Hematopoietic multipotent progenitor cell (in vitro differentiated cells): ENCODE data around the gene AKR1E2. TPM values are rescaled to one million over a fixed set of nuclear protein-coding genes. Genes with fewer than 3 reads are reported as not detected.
A peak's percentile ranks its signal among the peaks of the same experiment; 100 is the strongest.

Experiments
- DNase-seq, 3 donors: peaks; one replicate each; pipeline ENCODE4 v3.0.0-alpha.2; 2011 to 2015; ENCODE audit warnings: low read depth in 2 of 3, low spot score in 2 of 3
- total RNA-seq: library from RNA; depleted of rRNA; stranded (reverse); fragments of >200 nt; gene quantifications from one replicate; pipeline ENCODE4 v1.2.3, GENCODE V29; 2012

AKR1E2 gene
- 31.5 TPM for total RNA-seq

- peak; percentile 55 to 96 (median 87) for DNase-seq
These were observed at the start of gene AKR1E2 for GRCh38 chr10:4825868-4826791. Gene AKR1E2, plus strand, starts transcription at chr10:4826207. Its CDS starts 118 bp downstream, at chr10:4826325.

GRCh38 chr10:4776234-4776638 is 49.8 kb upstream of the AKR1E2 start:
- no peak for DNase-seq

GRCh38 chr10:4778761-4779160 is 47.2 kb upstream of the AKR1E2 start:
- DNase-seq: no peak

- no peak for DNase-seq
These were observed 45.9 kb upstream of the AKR1E2 start for GRCh38 chr10:4780091-4780490.

- no peak for DNase-seq
These were observed 45.2 kb upstream of the AKR1E2 start for GRCh38 chr10:4780782-4781181.

GRCh38 chr10:4781955-4782354 is 44.1 kb upstream of the AKR1E2 start:
- no peak for DNase-seq

- peak in 2 of 3 donors; percentile 26 to 61 for DNase-seq
These were observed 41.2 kb upstream of the AKR1E2 start for GRCh38 chr10:4784667-4785333.

- DNase-seq: no peak
These were observed 39.8 kb upstream of the AKR1E2 start for GRCh38 chr10:4786043-4786839.

GRCh38 chr10:4790045-4790444 is 36.0 kb upstream of the AKR1E2 start:
- DNase-seq: no peak

- DNase-seq: no peak
These were observed 35.1 kb upstream of the AKR1E2 start for GRCh38 chr10:4790922-4791321.

- DNase-seq: no peak
These were observed 33.6 kb upstream of the AKR1E2 start for GRCh38 chr10:4792381-4792780.

GRCh38 chr10:4801405-4801804 is 24.6 kb upstream of the AKR1E2 start:
- DNase-seq: no peak

GRCh38 chr10:4802711-4803487 is 23.1 kb upstream of the AKR1E2 start:
- DNase-seq: no peak

GRCh38 chr10:4803822-4804221 is 22.2 kb upstream of the AKR1E2 start:
- DNase-seq: no peak

GRCh38 chr10:4804465-4804864 is 21.5 kb upstream of the AKR1E2 start:
- no peak for DNase-seq

- DNase-seq: no peak
These were observed 19.5 kb upstream of the AKR1E2 start for GRCh38 chr10:4806534-4806933.

GRCh38 chr10:4807761-4808507 is 18.1 kb upstream of the AKR1E2 start:
- DNase-seq: no peak

GRCh38 chr10:4809156-4809555 is 16.9 kb upstream of the AKR1E2 start:
- no peak for DNase-seq

GRCh38 chr10:4810092-4810491 is 15.9 kb upstream of the AKR1E2 start:
- no peak for DNase-seq

GRCh38 chr10:4812046-4812445 is 14.0 kb upstream of the AKR1E2 start:
- DNase-seq: no peak
